ENCODE data around the gene CXADR. TPM values are rescaled to one million over a fixed set of nuclear protein-coding genes. Genes with fewer than 3 reads are reported as not detected.
A peak's percentile ranks its signal among the peaks of the same experiment; 100 is the strongest.

Gene CXADR
- total RNA-seq, 2 experiments from 2014 or later: 0.29 to 0.75 TPM

DNA sequence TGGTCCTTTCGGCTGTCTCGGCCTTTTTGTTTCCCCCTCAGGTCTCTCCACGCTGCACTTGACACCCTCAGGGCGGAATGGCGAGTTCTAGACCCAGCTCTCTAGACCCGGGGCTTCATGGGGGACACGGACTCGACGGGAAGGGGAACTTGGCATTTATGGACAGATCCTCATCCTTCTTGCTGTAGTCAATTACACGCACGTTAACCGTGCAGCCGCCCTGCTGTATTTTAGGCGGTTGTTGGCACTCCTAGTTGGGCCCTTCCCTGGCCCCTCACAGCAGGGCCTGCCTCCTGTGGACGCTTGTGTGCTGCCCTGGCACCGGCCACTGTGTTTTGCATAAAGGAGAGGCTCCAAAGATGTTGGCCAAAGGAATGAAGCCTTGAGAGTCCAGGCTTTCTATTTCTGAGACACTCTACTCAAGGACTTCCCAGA is 100.4 kb downstream of the CXADR start:
- DNase-seq: peak; percentile 15
- Mint-ChIP-seq H3K36me3 (peaks cover 17% of the 10 kb centered on the region), H3K4me1 (ENCODE audit: low read depth) (peaks cover 22% of the 10 kb centered on the region), H3K27ac (peak overlapping the region; percentile 60), H3K4me3 (peak overlapping the region; percentile 75), H3K9me3 (no peaks in the 10 kb centered on the region), H3K27me3 (no peaks in the 10 kb centered on the region)
- intact Hi-C loops (cut with micrococcal nuclease): loop anchor here (5.0 kb wide), 2 partner anchors 126 to 1881 kb away; no protein-coding TSS in a partner anchor
- ChIA-PET CTCF (no interaction called here), POLR2A (no interaction called here)

DNA sequence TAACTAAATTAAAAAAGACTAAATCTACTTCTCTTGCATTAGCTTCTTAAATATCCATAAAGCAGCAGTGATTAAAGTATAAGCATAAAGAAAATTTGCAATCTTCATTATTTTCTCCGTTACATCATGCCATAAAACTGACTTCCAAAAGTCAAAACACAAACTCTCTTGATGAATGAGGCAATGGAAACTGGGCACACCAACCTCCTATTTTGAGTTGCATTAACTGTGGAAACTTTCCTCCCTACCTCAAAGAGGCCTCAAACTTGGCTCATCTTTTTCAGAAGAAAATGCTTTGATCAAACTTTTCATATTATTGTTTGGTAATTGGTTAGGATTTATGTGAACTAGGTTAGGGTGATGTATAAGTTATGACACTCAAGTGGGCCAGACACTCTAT is 104.0 kb downstream of the CXADR start:
- ChIA-PET POLR2A (no interaction called here), CTCF (interaction anchor here (0.6 kb wide), 1 partner anchor 105 kb away, joined by 3 read pairs; no protein-coding TSS in a partner anchor)
- no peak for DNase-seq
- Mint-ChIP-seq H3K4me3 (no peak overlapping the region), H3K27ac (no peak overlapping the region), H3K4me1 (ENCODE audit: low read depth) (peaks cover 4% of the 10 kb centered on the region), H3K9me3 (no peaks in the 10 kb centered on the region), H3K36me3 (no peaks in the 10 kb centered on the region), H3K27me3 (no peaks in the 10 kb centered on the region)
- intact Hi-C loops (cut with micrococcal nuclease): loop anchor here (1.0 kb wide), 1 partner anchor 159 kb away; no protein-coding TSS in a partner anchor

- H3K9me3 Mint-ChIP-seq: no peaks in the 10 kb centered on the region
- peaks cover 10% of the 10 kb centered on the region for H3K27me3 Mint-ChIP-seq
- H3K27ac Mint-ChIP-seq: no peak overlapping the region
- ChIA-PET CTCF (no interaction called here), POLR2A (no interaction called here)
- H3K4me3 Mint-ChIP-seq: no peak overlapping the region
- intact Hi-C loops (cut with micrococcal nuclease): no loop called here
- H3K36me3 Mint-ChIP-seq: no peaks in the 10 kb centered on the region
- no peak for DNase-seq
- no peaks in the 10 kb centered on the region for H3K4me1 Mint-ChIP-seq (ENCODE audit: low read depth)
These were observed 109.2 kb downstream of the CXADR start for GRCh38 chr21:17622018-17622417.

GRCh38 chr21:17631195-17631594 is 118.4 kb downstream of the CXADR start:
- Mint-ChIP-seq H3K27ac (no peak overlapping the region), H3K36me3 (no peaks in the 10 kb centered on the region), H3K27me3 (peaks cover 4% of the 10 kb centered on the region), H3K4me3 (no peak overlapping the region), H3K9me3 (no peaks in the 10 kb centered on the region), H3K4me1 (ENCODE audit: low read depth) (no peaks in the 10 kb centered on the region)
- no peak for DNase-seq
- CTCF ChIA-PET: interaction anchor here (1.0 kb wide), 1 partner anchor 46 kb away, joined by 4 read pairs; no protein-coding TSS in a partner anchor
- intact Hi-C loops (cut with micrococcal nuclease): no loop called here
- POLR2A ChIA-PET: no interaction called here

DNA sequence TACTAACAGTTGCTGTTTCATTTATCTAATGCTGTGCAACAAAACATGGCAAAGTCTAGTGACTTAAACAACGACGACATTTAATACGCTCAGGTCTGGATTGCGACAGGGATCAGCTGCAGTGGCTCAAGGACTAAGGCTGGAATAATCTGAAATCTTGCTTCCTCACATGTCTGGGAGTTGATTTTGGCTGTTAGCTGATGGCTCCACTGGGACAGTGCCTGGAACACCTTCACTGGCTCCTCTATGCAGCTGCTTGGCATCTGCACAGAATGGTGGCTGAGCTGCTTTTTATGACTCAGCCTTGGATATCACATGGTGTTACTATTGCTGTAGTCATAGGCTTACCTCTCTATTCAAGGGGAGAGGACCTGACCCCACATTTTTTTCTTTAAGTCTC is 123.9 kb downstream of the CXADR start:
- H3K27ac Mint-ChIP-seq: no peak overlapping the region
- H3K36me3 Mint-ChIP-seq: no peaks in the 10 kb centered on the region
- DNase-seq: no peak
- no peaks in the 10 kb centered on the region for H3K27me3 Mint-ChIP-seq
- ChIA-PET CTCF (interaction anchor here (0.8 kb wide), 1 partner anchor 51 kb away, joined by 3 read pairs; no protein-coding TSS in a partner anchor), POLR2A (interaction anchor here (0.6 to 0.7 kb wide), 2 partner anchors 26 to 110 kb away, joined by 3 read pairs; no protein-coding TSS in a partner anchor)
- H3K9me3 Mint-ChIP-seq: peaks cover 6% of the 10 kb centered on the region
- no peak overlapping the region for H3K4me3 Mint-ChIP-seq
- H3K4me1 Mint-ChIP-seq (ENCODE audit: low read depth): no peaks in the 10 kb centered on the region
- intact Hi-C loops (cut with micrococcal nuclease): no loop called here

GRCh38 chr21:17640821-17641220 is 128.0 kb downstream of the CXADR start:
- ChIA-PET POLR2A (no interaction called here), CTCF (no interaction called here)
- DNase-seq: no peak
- H3K4me3 Mint-ChIP-seq: no peak overlapping the region
- H3K36me3 Mint-ChIP-seq: no peaks in the 10 kb centered on the region
- intact Hi-C loops (cut with micrococcal nuclease): no loop called here
- no peaks in the 10 kb centered on the region for H3K27me3 Mint-ChIP-seq
- peaks cover 6% of the 10 kb centered on the region for H3K9me3 Mint-ChIP-seq
- H3K4me1 Mint-ChIP-seq (ENCODE audit: low read depth): no peaks in the 10 kb centered on the region
- H3K27ac Mint-ChIP-seq: no peak overlapping the region

Other genes starting within 250 kb of the CXADR start
- 10 to 100 TPM; 43.4 to 44.1 TPM for gene BTG3, start 99.9 kb downstream of the CXADR start, total RNA-seq

Measured in activated CD4-positive, alpha-beta memory T cell treated with anti-CD3 and anti-CD28 coated beads for 36 hours (primary cell).